Measurements from ENCODE around the gene SCNM1. TPM values are rescaled to one million over a fixed set of nuclear protein-coding genes. Genes with fewer than 3 reads are reported as not detected.
"Not testable (repeated sequence)": the region's sequence is repeated elsewhere in the genome, so short reads cannot be mapped to it uniquely, and the experiment has no call there.

The SCNM1 gene
- total RNA-seq, 1 experiment from 2014 or later = 95.3 TPM

DNA sequence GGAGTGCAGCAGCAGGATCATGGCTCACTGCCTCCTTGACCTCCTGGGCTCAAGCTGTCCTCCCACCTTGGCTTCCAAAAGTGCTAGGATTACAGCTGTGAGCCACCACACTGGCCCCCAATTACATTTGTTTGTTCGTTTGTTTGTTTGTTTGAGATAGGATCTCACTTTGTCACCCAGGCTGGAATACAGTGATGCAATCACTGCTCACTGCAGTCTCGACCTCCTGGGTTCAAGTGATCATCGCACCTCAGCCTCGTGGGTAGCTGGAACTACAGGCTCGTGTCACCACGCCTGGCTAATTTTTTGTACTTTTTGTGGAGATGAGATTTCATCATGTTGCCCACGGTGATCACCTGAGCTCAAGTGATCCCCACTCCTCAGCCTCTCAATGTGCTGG, 26.1 kb downstream of the SCNM1 start:
- no peak for DNase-seq (ENCODE audit: extremely low read depth, low read depth)

DNA sequence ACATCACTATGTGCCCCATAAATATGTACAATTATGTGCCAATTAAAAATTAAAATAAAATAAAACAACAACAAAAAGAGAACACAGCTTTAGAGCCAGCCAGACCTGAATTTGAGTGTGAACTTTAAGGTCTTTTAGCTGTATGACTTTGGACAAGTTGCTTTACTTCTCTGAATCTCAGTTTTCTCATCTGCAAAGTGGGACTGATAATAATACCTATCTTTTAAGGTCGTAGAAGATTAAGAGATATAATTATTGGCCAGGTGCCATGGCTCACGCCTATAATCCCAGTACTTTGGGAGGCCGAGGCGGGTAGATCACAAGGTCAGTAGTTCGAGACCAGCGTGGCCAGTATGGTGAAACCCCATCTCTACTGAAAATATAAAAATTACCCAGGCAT, 27.4 kb downstream of the SCNM1 start:
- no peak for DNase-seq (ENCODE audit: extremely low read depth, low read depth)

DNA sequence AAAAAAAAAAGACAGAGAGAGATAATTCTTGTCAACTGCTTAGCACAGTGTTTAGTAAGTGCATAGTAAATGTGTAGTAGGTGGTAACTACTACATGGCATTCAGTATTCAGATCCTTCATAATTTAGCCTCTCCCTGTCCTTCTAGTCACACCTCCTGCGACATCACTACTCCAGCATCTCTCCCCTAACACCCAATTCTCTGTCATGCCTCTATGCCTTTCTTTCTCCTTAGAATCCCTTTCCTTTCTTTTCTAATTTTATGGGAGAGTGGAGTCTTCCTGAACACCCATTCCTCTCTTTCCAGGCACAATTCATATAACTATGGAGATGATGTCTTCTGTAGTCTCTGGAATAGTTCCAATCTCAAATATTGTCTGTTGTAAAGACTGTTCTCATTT, 27.9 kb downstream of the SCNM1 start:
- no peak for DNase-seq (ENCODE audit: extremely low read depth, low read depth)

DNA sequence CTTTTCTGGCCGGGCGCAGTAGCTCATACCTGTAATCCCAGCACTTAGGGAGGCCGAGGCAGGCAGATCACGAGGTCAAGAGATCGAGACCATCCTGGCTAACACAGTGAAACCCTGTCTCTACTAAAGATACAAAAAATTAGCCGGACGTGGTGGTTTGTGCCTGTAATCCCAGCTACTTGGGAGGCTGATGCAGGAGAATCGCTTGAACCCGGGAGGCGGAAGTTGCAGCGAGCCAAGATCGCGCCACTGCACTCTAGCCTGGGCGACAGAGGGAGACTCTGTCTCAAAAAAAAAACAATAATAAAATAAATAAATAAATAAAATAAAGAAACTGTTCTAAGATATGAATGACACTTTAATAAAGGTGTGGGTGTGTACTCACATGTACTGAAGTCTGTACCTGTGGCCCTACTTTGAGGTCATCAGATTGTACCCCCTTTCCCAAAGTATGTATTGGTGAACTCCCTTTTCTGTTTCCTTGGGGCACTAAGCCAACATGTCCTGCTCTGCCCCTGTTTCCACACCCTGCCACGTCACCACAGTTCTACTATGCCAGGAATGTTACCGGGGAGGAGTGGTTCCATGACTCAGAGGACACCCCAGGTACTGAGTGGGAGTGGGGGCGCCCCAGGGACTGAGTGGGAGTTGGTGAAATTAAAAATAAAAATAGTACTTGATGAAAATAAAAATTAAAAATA, 29.1 kb downstream of the SCNM1 start:
- DNase-seq (ENCODE audit: extremely low read depth, low read depth) = peak; percentile 98

DNA sequence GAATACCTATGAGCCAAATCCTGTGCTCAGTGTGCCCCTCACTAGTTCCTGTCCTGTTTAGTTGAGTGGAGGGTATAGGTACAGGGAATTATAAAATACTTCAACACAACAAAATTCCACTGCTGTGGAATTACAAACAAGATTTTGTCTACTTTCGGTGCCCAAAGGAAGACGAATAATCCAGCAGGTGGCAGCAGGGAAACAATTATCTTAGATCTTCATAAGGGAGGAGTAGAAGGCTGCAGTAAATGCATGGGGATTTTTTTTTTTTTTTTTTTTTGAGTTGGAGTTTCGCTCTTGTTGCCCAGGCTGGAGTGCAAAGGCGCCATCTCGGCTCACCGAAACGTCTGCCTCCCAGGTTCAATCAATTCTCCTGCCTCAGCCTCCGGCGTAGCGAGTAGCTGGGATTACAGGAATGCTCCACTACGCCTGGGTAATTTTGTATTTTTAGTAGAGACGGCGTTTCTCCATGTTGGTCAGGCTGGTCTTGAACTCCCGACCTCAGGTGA, 30.4 kb downstream of the SCNM1 start:
- peak; percentile 96 for DNase-seq (ENCODE audit: extremely low read depth, low read depth)

DNA sequence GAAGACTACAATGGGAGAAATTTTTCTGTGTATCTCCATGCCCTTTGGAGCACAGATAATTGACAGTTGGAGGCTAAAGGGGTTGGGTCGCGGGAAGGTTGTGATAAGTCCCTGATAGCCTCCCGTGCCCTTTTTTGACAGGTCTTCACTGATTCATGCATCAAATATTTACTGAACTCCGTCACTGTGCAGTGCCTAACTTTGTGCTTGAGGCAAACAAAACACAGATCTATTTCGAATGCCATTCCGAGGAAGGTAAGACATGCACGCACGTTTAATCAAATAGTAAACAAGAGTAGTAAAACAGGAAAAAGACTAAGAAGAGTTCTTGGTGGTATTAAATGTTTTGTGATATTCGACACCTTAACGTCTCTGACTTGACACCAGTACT, 31.9 kb downstream of the SCNM1 start:
- peak; percentile 69 for DNase-seq (ENCODE audit: extremely low read depth, low read depth)

DNA sequence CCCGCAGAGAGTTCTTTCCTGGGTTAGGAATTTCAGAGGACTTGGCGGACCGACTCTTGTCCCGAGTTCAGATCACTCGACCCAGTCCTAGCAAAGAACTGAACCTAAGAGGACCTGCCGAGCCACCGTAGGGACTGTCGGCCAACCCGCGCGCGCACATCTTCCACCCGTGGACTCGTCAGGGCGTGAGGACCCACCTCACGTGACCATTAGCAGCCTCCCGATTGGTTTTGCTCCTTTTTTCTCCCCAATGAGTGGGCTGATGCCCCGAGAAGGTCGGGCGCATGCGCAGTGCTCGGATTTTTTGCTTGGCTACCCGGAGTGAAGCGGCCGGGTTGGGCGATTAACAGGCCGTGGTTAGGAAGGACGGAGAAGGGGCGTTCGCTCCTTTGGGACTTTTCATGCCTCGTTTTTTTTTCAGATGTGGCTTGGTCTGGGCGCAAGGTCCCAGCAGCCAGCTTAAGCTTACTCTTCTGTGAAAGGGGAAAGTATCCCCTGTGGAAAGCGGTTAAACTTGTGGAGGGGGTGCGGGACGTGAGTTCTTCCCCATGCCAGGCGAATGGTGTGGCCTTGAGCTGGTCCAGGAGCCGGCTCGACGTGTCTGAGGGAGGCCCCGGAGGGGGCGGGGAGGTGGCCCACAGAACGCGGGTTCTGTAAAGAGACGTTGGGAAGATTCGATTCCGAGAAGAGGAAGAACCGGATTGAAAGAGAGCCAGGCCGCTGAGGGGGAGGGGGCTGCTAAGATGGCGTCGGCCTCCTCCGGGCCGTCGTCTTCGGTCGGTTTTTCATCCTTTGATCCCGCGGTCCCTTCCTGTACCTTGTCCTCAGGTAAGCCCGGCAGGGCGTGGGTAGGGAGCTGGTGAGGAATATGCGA, 32.5 kb downstream of the SCNM1 start, which contains the start of gene PIP5K1A:
TSS of gene PIP5K1A (plus strand) at position 299 of the 874 bp plus-strand sequence. CDS start at position 744, 445 bp downstream.
- peak; percentile 99 for DNase-seq (ENCODE audit: extremely low read depth, low read depth)

DNA sequence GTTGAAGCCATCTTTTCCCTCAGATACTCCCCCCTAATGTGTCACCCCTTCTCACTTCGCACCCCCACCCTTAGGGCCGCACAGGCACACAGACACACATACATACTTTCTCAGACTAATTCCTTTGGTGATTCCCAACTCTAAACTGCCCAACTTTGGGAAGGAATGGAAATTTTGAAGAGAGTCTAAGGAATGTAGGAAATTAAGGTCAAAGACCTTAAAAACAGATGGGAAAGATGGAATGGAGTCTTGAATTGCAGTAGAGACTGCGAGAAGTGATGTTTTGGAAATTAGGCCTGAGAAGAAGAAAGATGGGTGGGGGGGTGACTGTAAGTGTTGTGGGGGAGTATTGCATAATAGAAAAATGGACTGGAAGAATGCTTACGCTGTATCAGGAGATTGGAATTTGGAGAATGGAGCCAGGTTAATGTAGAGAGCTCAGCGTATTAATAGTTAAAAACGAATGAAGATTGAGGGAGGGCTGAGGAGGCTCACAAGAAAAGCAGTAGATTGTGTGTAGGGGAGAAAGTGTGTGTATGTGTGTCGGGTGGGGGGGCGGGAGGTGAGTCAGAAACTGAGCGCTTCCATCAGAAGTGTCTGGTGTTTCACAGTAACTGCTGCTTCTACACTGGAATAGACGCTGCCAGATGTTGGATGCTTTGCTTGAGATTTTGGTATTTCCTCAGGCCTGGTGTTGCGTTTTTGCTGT, 34.1 kb downstream of the SCNM1 start:
- no peak for DNase-seq (ENCODE audit: extremely low read depth, low read depth)

DNA sequence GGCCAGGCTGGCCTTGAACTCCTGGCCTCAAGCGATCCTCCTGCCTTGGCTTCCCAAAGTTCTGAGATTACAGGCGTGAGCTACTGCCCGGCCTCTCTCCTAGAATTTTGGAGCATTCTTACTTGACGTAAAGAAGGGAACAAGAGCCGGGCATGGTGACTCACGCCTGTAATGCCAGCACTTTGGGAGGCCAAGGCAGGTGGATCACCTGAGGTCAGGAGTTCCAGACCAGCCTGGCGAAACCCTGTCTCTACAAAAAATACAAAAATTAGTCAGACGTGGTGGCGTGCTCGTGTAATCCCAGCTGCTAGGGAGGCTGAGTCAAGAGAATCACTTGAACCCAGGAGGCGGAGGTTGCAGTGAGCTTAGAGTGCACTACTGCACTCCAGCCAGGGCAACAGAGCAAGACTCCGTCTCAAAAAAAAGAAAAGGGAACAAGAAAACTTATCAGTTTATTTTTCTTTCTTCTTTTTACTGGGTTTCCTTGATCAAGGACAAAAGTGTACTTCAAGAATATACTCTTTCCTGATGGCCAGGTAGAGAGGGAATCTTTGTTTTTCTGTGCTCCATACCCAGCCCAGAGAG, 39.5 kb downstream of the SCNM1 start:
- DNase-seq (ENCODE audit: extremely low read depth, low read depth) = not testable (repeated sequence)

DNA sequence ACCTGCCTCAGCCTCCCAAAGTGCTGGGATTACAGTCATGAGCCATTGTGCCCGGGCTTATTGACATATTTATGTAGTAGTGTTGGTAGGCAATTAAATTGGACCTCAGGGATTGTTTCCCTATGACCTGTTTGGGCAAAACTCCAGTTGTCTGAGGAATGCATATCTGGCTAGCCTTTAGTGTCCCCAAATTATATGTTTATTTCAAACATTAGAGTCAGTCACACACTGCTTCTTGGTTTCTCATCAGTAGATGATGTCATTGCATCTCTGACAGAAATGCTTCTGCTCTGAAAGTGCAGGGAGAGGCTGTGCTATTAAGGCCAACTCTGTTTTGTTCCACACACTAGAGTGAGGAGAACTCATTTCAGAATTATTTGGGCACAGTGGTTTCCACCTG, 44.9 kb downstream of the SCNM1 start:
- no peak for DNase-seq (ENCODE audit: extremely low read depth, low read depth)

DNA sequence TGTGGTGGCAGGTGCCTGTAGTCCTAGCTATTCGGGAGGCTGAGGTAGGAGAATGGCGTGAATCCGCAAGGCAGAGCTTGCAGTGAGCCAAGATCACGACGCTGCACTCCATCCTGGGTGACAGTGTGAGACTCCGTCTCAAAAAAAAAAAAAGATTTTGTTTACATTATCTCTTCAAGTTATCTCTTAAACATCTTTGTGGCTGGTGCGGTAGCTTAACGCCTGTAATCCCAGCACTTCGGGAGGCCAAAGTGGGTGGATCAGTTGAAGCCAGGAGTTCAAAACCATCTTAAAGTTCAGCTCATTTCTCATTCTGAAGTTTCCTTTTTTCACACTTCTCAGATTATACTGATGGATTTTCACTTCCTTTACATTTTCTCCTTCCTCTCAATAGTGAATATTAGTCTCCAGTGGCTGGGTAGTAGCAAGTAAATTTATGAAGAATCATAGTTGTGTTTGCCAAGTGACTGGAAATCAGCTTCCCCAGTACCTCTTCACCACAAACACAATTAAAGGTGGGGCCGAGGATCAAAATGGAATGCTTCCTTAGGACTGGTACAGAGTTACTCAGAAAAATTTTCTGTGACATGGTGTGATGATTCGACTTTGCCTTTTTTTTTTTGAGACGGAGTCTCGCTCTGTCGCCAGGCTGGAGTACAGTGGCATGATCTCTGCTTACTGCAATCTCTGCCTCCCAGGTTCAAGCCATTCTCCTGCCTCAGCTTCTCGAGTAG, 46.2 kb downstream of the SCNM1 start:
- no peak for DNase-seq (ENCODE audit: extremely low read depth, low read depth)

DNA sequence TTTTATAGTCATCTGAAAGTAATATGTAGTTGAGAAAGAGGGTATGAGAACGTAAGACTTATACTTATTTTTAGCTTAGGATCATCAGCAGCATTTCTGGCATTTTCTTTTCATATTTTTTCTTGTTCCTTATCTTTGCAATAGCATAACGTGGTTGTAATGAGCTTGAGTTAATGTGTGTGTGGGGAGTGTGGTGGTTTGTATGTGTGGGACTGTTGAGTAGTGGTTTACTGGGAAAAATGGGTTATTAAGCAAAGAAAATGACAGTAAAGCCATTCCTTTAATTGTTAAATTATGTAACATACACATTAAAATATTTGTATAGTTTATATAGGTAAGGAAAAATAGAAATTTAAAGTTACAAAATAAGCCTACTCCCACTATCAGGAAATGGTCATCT, 47.6 kb downstream of the SCNM1 start:
- no peak for DNase-seq (ENCODE audit: extremely low read depth, low read depth)

Other genes starting within 250 kb of the SCNM1 start
- 46.5 and 53.6 TPM in 2 replicates for gene SETDB1, start 239.8 kb upstream of the SCNM1 start, total RNA-seq (2014; rRNA removed; shearing (Covaris generic))
- 354 and 361 TPM in 2 replicates for gene CERS2, start 191.3 kb upstream of the SCNM1 start, total RNA-seq (2014; rRNA removed; shearing (Covaris generic))
- gene ANXA9, start 183.9 kb upstream of the SCNM1 start, total RNA-seq (2014; rRNA removed; shearing (Covaris generic)) = 0.10 and 0.61 TPM in 2 replicates
- gene MINDY1, start 159.2 kb upstream of the SCNM1 start, total RNA-seq (2014; rRNA removed; shearing (Covaris generic)) = 12.1 and 13.4 TPM in 2 replicates
- gene PRUNE1, start 157.7 kb upstream of the SCNM1 start, total RNA-seq (2014; rRNA removed; shearing (Covaris generic)) = 22.7 and 24.7 TPM in 2 replicates
- gene BNIPL, start 129.6 kb upstream of the SCNM1 start, total RNA-seq (2014; rRNA removed; shearing (Covaris generic)) = 0.43 and 1.3 TPM in 2 replicates
- 6.1 and 7.2 TPM in 2 replicates for gene C1orf56, start 118.4 kb upstream of the SCNM1 start, total RNA-seq (2014; rRNA removed; shearing (Covaris generic))
- gene CDC42SE1, start 106.5 kb upstream of the SCNM1 start, total RNA-seq (2014; rRNA removed; shearing (Covaris generic)) = 100 and 101 TPM in 2 replicates
- gene MLLT11, start 105.7 kb upstream of the SCNM1 start, total RNA-seq (2014; rRNA removed; shearing (Covaris generic)) = 82.1 and 84.6 TPM in 2 replicates
- gene GABPB2, start 95.4 kb upstream of the SCNM1 start, total RNA-seq (2014; rRNA removed; shearing (Covaris generic)) = 14.3 and 18.2 TPM in 2 replicates
- gene SEMA6C, start 19.5 kb upstream of the SCNM1 start, total RNA-seq (2014; rRNA removed; shearing (Covaris generic)) = 0.69 and 1.2 TPM in 2 replicates
- gene TNFAIP8L2, start 9.5 kb upstream of the SCNM1 start, total RNA-seq (2014; rRNA removed; shearing (Covaris generic)) = not detected in 2 replicates
- gene LYSMD1, start 242 bp upstream of the SCNM1 start, total RNA-seq (2014; rRNA removed; shearing (Covaris generic)) = 18.0 and 25.1 TPM in 2 replicates
- gene TMOD4, start 9.8 kb downstream of the SCNM1 start, total RNA-seq (2014; rRNA removed; shearing (Covaris generic)) = 0.87 TPM in 1 of 2 replicates, not detected in the other
- 88.7 and 95.2 TPM in 2 replicates for gene VPS72, start 24.1 kb downstream of the SCNM1 start, total RNA-seq (2014; rRNA removed; shearing (Covaris generic))
- gene PIP5K1A, start 32.4 kb downstream of the SCNM1 start, total RNA-seq (2014; rRNA removed; shearing (Covaris generic)) = 95.2 and 119 TPM in 2 replicates
- 216 and 237 TPM in 2 replicates for gene PSMD4, start 88.6 kb downstream of the SCNM1 start, total RNA-seq (2014; rRNA removed; shearing (Covaris generic))
- 22.6 and 23.0 TPM in 2 replicates for gene ZNF687, start 116.2 kb downstream of the SCNM1 start, total RNA-seq (2014; rRNA removed; shearing (Covaris generic))
- gene PI4KB, start 161.3 kb downstream of the SCNM1 start, total RNA-seq (2014; rRNA removed; shearing (Covaris generic)) = 36.1 and 36.8 TPM in 2 replicates
- 41.9 and 48.1 TPM in 2 replicates for gene RFX5, start 181.1 kb downstream of the SCNM1 start, total RNA-seq (2014; rRNA removed; shearing (Covaris generic))
- gene SELENBP1, start 206.6 kb downstream of the SCNM1 start, total RNA-seq (2014; rRNA removed; shearing (Covaris generic)) = 24.6 and 28.9 TPM in 2 replicates
- 641 and 758 TPM in 2 replicates for gene PSMB4, start 233.4 kb downstream of the SCNM1 start, total RNA-seq (2014; rRNA removed; shearing (Covaris generic))